Activated CD4-positive, alpha-beta T cell treated with anti-CD3 and anti-CD28 coated beads for 36 hours (primary cell): ENCODE measurements around the gene MCM9. TPM values are rescaled to one million over a fixed set of nuclear protein-coding genes. Genes with fewer than 3 reads are reported as not detected.

Source experiments
- ATAC-seq: fragments of 200-7000 bp; cut with Tn5 transposase; one replicate; pipeline ENCODE4 v1.10.0; 2021; ENCODE audit warnings: mild to moderate bottlenecking, moderate library complexity
- CTCF ChIA-PET: fragments of 350-600 bp; sonication (Branson Sonifier 250); formaldehyde crosslinking; loops from one replicate; lab custom pipeline; 2021; ENCODE audit warnings: antibody characterized with exemption; lab: Charles Lee
- POLR2A ChIA-PET: fragments of 350-600 bp; sonication (Branson Sonifier 250); formaldehyde crosslinking; loops from one replicate; lab custom pipeline; 2021; ENCODE audit warnings: antibody characterized with exemption, inconsistent platforms; lab: Charles Lee
- DNase-seq: peaks from one replicate; pipeline ENCODE4 v3.0.0-alpha.2; 2020
- H3K27ac Mint-ChIP-seq: one replicate; pipeline ENCODE4 v1.8.0; 2021; ENCODE audit warnings: mixed read lengths
- H3K27me3 Mint-ChIP-seq: one replicate; pipeline ENCODE4 v1.8.0; 2021; ENCODE audit warnings: mixed read lengths
- H3K36me3 Mint-ChIP-seq: one replicate; pipeline ENCODE4 v1.8.0; 2021; ENCODE audit warnings: low read depth, mixed read lengths
- H3K4me1 Mint-ChIP-seq: one replicate; pipeline ENCODE4 v1.8.0; 2021; ENCODE audit warnings: mixed read lengths
- H3K4me3 Mint-ChIP-seq: one replicate; pipeline ENCODE4 v1.8.0; 2021; ENCODE audit warnings: mild to moderate bottlenecking, moderate library complexity, mixed read lengths
- H3K9me3 Mint-ChIP-seq: one replicate; pipeline ENCODE4 v1.8.0; 2021; ENCODE audit warnings: low read depth, mixed read lengths
- intact Hi-C, 2 experiments: fragments of 100-400 bp; cut with DNase I in 1 of 2; cut with micrococcal nuclease in 1 of 2; formaldehyde crosslinking; loops; one replicate each; pipeline versions ENCODE4 v1.14.2 to v1.15.1; 2022 to 2024; cut with DNase I, micrococcal nuclease
- total RNA-seq, 2 experiments: library from RNA; stranded (reverse); gene quantifications; one replicate each; pipeline ENCODE4 v1.2.3, GENCODE V29; 2021

The MCM9 gene
- total RNA-seq, 2 experiments from 2014 or later = 17.0 to 17.2 TPM

- peaks cover 50% of the 10 kb centered on the region for H3K4me1 Mint-ChIP-seq
- H3K4me3 Mint-ChIP-seq = peak overlapping the region; percentile 84
- H3K27me3 Mint-ChIP-seq = no peaks in the 10 kb centered on the region
- CTCF ChIA-PET = interaction anchor here (0.6 to 4.0 kb wide), 5 partner anchors 9 to 216 kb away, joined by 3 to 25 read pairs (median 6); no protein-coding TSS in a partner anchor
- POLR2A ChIA-PET = interaction anchor here (1.0 to 1.6 kb wide), 2 partner anchors 185 to 186 kb away, joined by 6 to 8 read pairs; no protein-coding TSS in a partner anchor
- ATAC-seq (peak; percentile 27), DNase-seq (peak; percentile 80)
- peak overlapping the region; percentile 98 for H3K27ac Mint-ChIP-seq
- intact Hi-C loops = loop anchor here (1.0 to 10.0 kb wide), 15 partner anchors 40 to 1292 kb away; partner anchors contain the start of genes CEP85L (in 2 of the 2), MAN1A1 (in 2 of the 2), FAM184A (in 1 of the 2) and GOPC (in 1 of the 2)
- H3K9me3 Mint-ChIP-seq = no peaks in the 10 kb centered on the region
- H3K36me3 Mint-ChIP-seq = peaks cover 19% of the 10 kb centered on the region
Observed at GRCh38 chr6:118894425-118895260, 40.3 kb downstream of the MCM9 start.

- H3K4me1 Mint-ChIP-seq = peaks cover 50% of the 10 kb centered on the region
- H3K27me3 Mint-ChIP-seq = no peaks in the 10 kb centered on the region
- ATAC-seq = peak; percentile 85
Observed at GRCh38 chr6:118893807-118894424, 41.0 kb downstream of the MCM9 start, which contains the start of gene ASF1A. ASF1A (plus strand) TSS chr6:118894152; CDS start chr6:118894414, 262 bp downstream.

GRCh38 chr6:118893064-118893806, 41.7 kb downstream of the MCM9 start:
- CTCF ChIA-PET = interaction anchor here (0.6 to 4.0 kb wide), 12 partner anchors 10 to 352 kb away, joined by 3 to 25 read pairs (median 3); partner anchors contain the start of gene MCM9
- Mint-ChIP-seq H3K4me3 (peak overlapping the region; percentile 84), H3K36me3 (peaks cover 13% of the 10 kb centered on the region), H3K27ac (peak overlapping the region; percentile 98), H3K4me1 (peaks cover 50% of the 10 kb centered on the region), H3K27me3 (no peaks in the 10 kb centered on the region), H3K9me3 (peaks cover 2% of the 10 kb centered on the region)
- intact Hi-C loops = loop anchor here (1.0 to 10.0 kb wide), 12 partner anchors 22 to 1291 kb away; partner anchors contain the start of genes CEP85L (in 1 of the 2), GOPC (in 1 of the 2), MAN1A1 (in 1 of the 2) and NUS1 (in 1 of the 2)
- ATAC-seq (peak; percentile 32), DNase-seq (peak; percentile 70)
- POLR2A ChIA-PET = interaction anchor here (0.7 to 1.6 kb wide), 3 partner anchors 36 to 184 kb away, joined by 3 to 8 read pairs (median 4); no protein-coding TSS in a partner anchor

More at GRCh38 chr6:118893807-118894424, 41.0 kb downstream of the MCM9 start, which contains the start of gene ASF1A:
- peak; percentile 97 for DNase-seq
- Mint-ChIP-seq H3K27ac (peak within 1 kb of the TSS; percentile 98), H3K4me3 (peak within 1 kb of the TSS; percentile 84), H3K9me3 (no peaks in the 10 kb centered on the region), H3K36me3 (peaks cover 15% of the 10 kb centered on the region)
- CTCF ChIA-PET = interaction anchor here (0.7 to 4.0 kb wide), 7 partner anchors 10 to 352 kb away, joined by 3 to 25 read pairs (median 3); partner anchors contain the start of gene MCM9
- POLR2A ChIA-PET = interaction anchor here (0.7 to 1.6 kb wide), 2 partner anchors 49 to 184 kb away, joined by 3 to 8 read pairs; no protein-coding TSS in a partner anchor
- intact Hi-C loops = loop anchor here (1.0 to 10.0 kb wide), 19 partner anchors 23 to 1292 kb away; partner anchors contain the start of genes CEP85L (in 2 of the 2), MAN1A1 (in 2 of the 2), FAM184A (in 1 of the 2) and GOPC (in 1 of the 2)

GRCh38 chr6:118892355-118892991, 42.5 kb downstream of the MCM9 start:
- peaks cover 2% of the 10 kb centered on the region for H3K9me3 Mint-ChIP-seq
- peak overlapping the region; percentile 98 for H3K27ac Mint-ChIP-seq
- H3K4me3 Mint-ChIP-seq = peak overlapping the region; percentile 84
- H3K4me1 Mint-ChIP-seq = peaks cover 49% of the 10 kb centered on the region
- POLR2A ChIA-PET = interaction anchor here (1.0 kb wide), 1 partner anchor 36 kb away, joined by 4 read pairs; no protein-coding TSS in a partner anchor
- CTCF ChIA-PET = interaction anchor here (0.7 to 2.7 kb wide), 6 partner anchors 9 to 215 kb away, joined by 3 to 10 read pairs (median 4); no protein-coding TSS in a partner anchor
- no peaks in the 10 kb centered on the region for H3K27me3 Mint-ChIP-seq
- intact Hi-C loops = loop anchor here (2.0 to 10.0 kb wide), 9 partner anchors 22 to 1290 kb away; partner anchors contain the start of genes CEP85L (in 1 of the 2), GOPC (in 1 of the 2), MAN1A1 (in 1 of the 2) and NUS1 (in 1 of the 2)
- ATAC-seq = no peak
- no peak for DNase-seq
- peaks cover 10% of the 10 kb centered on the region for H3K36me3 Mint-ChIP-seq

- Mint-ChIP-seq H3K27me3 (no peaks in the 10 kb centered on the region), H3K9me3 (peaks cover 2% of the 10 kb centered on the region), H3K27ac (peak overlapping the region; percentile 98), H3K4me3 (peak overlapping the region; percentile 84), H3K36me3 (peaks cover 8% of the 10 kb centered on the region), H3K4me1 (peaks cover 55% of the 10 kb centered on the region)
- intact Hi-C loops = loop anchor here (5.0 to 10.0 kb wide), 8 partner anchors 164 to 1289 kb away; partner anchors contain the start of genes CEP85L (in 1 of the 2), GOPC (in 1 of the 2), MAN1A1 (in 1 of the 2) and NUS1 (in 1 of the 2)
- POLR2A ChIA-PET = no interaction called here
- no peak for ATAC-seq
- DNase-seq = no peak
- CTCF ChIA-PET = interaction anchor here (0.9 to 2.7 kb wide), 4 partner anchors 8 to 218 kb away, joined by 3 to 10 read pairs (median 4); no protein-coding TSS in a partner anchor
Observed at GRCh38 chr6:118890997-118891790, 43.8 kb downstream of the MCM9 start.

DNA sequence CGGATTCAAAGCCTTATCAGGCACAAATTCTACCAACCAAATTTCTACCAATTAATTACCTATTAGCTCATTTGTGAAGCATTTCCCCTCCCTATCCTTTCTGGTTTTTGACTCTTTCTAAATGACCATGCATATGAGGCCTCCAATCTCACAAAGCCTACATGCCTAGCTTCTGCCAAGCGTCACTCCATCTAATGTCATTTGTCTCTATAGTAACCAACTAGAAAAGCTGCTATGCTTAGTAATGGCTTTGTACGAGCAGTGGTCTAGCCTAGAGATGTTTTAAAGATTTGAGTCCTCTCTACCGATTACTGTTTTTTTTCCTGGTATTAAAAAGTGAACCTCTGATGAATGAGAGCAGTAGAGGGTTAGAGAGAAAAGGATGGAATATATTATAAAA, 45.8 kb downstream of the MCM9 start:
- ChIA-PET POLR2A (interaction anchor here (0.6 kb wide), 1 partner anchor 228 kb away, joined by 4 read pairs; no protein-coding TSS in a partner anchor), CTCF (interaction anchor here (0.6 to 0.8 kb wide), 3 partner anchors 8 to 216 kb away, joined by 3 read pairs; no protein-coding TSS in a partner anchor)
- ATAC-seq (no peak), DNase-seq (no peak)
- H3K9me3 Mint-ChIP-seq = peaks cover 2% of the 10 kb centered on the region
- no peak overlapping the region for H3K27ac Mint-ChIP-seq
- intact Hi-C loops = no loop called here
- H3K36me3 Mint-ChIP-seq = peaks cover 7% of the 10 kb centered on the region
- no peaks in the 10 kb centered on the region for H3K27me3 Mint-ChIP-seq
- peaks cover 68% of the 10 kb centered on the region for H3K4me1 Mint-ChIP-seq
- no peak overlapping the region for H3K4me3 Mint-ChIP-seq

DNA sequence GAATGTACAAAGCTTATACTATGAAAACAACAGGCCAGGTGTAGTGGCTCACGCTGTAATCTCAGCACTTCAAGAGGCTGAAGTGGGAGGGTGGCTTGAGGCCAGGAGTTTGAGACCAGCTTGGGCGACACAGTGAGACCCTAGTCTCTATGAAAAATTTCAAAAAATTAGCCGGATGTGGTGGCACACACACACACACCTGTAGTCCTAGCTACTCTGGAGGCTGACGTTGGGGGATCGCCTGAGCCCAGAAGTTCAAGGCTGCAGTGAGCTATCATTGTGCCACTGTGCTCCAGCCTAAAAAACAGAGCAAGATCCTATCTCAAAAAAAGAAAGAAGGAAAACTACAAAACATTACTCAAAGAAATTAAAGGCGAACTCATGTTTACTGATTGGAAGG, 48.3 kb downstream of the MCM9 start:
- ATAC-seq = no peak
- no peak overlapping the region for H3K4me3 Mint-ChIP-seq
- CTCF ChIA-PET = interaction anchor here (0.6 kb wide), 1 partner anchor 177 kb away, joined by 5 read pairs; no protein-coding TSS in a partner anchor

GRCh38 chr6:118882314-118882905, 52.5 kb downstream of the MCM9 start:
- Mint-ChIP-seq H3K9me3 (no peaks in the 10 kb centered on the region), H3K4me3 (no peak overlapping the region), H3K4me1 (peaks cover 73% of the 10 kb centered on the region), H3K36me3 (no peaks in the 10 kb centered on the region), H3K27me3 (no peaks in the 10 kb centered on the region), H3K27ac (peak overlapping the region; percentile 1)
- ATAC-seq = peak; percentile 53
- POLR2A ChIA-PET = no interaction called here
- CTCF ChIA-PET = interaction anchor here (0.8 to 2.1 kb wide), 5 partner anchors 10 to 228 kb away, joined by 4 to 10 read pairs (median 9); no protein-coding TSS in a partner anchor
- intact Hi-C loops = no loop called here
- no peak for DNase-seq

More for the DNA sequence above, 48.3 kb downstream of the MCM9 start:
- Mint-ChIP-seq H3K27ac (no peak overlapping the region), H3K36me3 (peaks cover 4% of the 10 kb centered on the region), H3K9me3 (peaks cover 2% of the 10 kb centered on the region), H3K4me1 (peaks cover 81% of the 10 kb centered on the region), H3K27me3 (no peaks in the 10 kb centered on the region)
- POLR2A ChIA-PET = interaction anchor here (0.6 kb wide), 1 partner anchor 501 kb away, joined by 3 read pairs; no protein-coding TSS in a partner anchor
- no peak for DNase-seq
- intact Hi-C loops = no loop called here
